HG02885 (cell line): Measurements from ENCODE around the gene SERTAD1.
"Not testable (repeated sequence)": the region's sequence is repeated elsewhere in the genome, so short reads cannot be mapped to it uniquely, and the experiment has no call there.

Experiments used
- ATAC-seq: cut with Tn5 transposase; IDR thresholded peaks from one replicate; pipeline ENCODE4 v1.9.1; 2021; ENCODE audit warnings: mild to moderate bottlenecking; ENCODE audit not compliant: unreplicated experiment, poor library complexity

SERTAD1 gene

DNA sequence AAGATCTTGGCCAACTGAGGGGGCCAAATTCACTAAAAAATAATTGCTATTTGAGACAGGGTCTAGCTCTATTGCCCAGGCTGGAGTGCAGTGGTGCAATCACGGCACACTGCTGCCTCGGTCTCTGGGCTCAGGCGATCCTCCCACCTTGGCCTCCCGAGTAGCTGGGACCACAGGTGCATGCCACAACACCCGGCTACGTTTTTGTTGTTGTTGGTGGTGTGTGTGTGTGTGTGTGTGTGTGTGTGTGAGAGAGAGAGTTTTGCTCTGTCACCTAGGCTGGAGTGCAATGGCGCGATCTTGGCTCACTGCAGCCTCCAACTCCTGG is 17.2 kb downstream of the SERTAD1 start:
- not testable (repeated sequence) for ATAC-seq

DNA sequence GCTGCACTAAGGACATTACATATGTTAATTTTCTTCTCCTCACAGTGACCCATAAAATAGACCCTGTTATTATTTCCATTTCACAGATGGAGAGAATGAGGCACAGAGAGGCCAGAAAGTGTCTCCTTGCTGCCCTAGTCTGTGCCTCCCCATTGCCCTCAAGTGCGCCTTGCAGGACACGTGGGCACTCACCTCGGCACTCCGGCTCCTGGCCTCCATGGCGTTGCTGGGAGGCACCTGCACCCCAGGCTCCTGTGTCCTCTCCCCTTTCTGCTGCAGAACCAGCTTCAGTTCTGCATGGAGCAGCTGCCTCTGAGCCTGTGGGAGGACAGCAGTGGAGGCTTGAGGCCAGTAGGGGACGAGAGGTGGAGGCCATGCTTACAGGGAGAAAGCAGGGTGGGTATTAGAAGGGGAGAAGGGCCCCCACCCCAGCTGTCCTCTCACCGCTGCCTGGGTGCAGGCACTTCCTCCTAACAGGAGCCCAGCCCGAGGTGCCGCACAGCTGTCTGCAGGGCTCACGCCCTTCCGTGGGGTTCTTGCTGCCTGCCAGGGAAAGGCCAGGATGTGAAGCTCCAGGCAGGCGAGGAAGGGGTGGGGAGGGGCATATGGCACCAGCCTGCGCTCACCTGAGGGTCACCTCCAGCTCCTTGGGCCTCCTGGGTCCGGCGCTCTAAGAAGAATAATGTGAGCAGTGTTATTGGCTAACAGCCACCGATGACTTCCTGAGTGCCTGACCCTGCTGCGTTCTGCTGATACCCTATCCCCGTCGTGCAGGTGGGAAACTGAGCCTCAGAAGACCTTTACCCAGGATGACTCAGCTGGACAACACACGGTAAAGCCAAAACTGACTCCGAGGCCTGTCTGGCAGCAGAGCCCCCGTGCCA is 17.8 kb downstream of the SERTAD1 start:
- ATAC-seq: no peak

DNA sequence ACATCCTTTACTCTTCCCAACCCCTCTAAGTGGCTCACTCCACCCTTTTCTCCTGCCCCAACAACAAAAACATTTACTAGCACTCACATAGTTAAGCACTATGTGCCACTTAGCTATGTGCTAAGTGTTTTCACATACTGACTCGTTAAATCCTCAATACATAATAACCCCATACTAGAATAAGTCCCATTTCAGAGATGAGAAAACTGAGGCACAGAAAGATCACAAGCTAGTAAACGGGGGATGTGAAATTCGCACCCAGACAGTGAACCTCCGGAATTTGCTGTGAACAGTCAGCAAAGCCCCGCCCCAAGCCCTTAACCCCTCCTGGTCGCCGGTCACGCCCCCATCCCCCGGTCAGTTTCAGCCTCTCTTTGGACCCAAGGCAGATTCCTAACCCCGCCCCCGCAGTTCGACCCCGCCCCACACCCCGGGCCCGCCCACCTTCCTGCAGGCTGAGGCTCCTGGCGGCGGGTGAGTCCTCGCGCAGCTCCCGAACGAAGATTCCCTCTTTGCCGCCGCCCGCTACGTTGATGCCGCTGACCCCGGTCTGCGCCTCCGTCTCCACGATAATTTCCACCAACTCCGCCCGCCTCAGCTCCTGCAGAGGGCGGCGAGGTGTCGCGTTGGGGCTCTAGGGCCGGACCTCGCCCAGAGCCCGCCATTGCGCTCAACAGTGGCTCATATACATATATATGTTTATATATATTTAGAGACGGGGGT is 22.4 kb downstream of the SERTAD1 start:
- peak; percentile 72 for ATAC-seq

DNA sequence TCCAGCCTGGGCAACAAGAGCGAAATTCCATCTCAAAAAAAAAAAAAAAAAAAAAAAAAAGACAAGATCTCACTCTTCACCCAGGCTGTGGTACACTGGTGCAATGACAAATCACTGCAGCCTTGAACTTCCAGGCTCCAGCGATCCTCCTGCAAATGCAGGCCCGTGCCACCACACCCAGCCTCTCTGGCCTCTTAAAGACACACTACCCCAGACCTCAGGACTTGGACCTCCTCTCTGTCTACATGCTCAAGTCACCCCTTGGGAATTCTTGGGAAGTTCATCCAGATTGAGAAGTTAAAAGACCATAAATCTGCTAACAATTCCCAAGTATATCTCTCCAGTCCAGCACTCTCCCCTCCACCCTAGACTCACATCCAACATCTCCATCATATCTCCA is 25.2 kb downstream of the SERTAD1 start:
- ATAC-seq: no peak

DNA sequence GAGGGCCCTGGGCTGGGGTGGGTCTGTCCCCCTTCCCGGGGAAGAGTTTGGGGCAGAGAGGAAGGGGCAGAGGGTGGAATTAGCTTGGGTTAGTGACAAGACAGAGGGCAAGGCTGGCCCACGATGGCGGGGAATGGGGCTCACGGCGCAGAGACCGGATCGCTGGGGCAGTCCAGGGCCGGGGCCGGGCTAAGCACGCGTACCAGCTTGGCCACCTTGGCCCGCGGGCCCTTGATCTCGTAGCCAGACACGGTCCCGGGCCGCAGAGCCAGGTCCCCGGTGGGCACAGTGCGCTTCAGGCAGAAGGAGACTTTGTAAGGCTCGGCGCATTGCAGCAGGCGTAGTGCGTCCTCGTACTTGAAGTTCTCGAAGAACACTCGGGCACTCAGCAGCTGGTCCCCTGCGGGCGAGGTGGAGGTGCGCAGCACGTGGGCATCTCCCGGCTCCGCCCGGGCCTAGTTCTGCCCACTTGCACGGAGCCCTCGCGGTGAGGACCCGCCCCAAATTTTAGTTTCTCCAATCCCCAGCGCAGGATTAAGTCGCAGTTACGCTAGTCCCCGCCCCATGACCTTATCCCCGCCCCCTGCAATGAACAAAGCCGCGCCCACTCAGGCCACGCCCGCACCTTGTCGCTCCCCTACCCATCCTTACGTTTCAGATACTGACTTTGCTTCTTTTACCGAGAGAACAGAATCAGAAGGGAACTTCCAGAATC is 27.2 kb downstream of the SERTAD1 start:
- ATAC-seq: no peak

DNA sequence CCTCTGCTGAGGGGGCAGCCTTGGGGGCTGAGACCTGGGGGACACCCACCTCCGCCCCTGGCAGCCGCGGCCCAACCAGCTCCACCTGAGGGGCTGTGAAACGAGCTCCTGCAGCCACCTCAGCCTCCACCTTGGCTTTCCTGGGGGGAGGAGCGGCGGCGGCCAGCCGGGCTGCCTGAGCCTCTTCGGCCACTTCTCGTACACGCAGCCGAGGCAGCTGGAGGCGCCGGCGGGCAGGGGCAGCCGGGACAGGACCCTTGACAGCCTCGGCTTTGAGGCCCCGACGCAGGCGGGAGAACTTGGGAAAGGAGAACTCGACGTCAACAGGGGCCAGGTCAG is 28.3 kb downstream of the SERTAD1 start:
- no peak for ATAC-seq

DNA sequence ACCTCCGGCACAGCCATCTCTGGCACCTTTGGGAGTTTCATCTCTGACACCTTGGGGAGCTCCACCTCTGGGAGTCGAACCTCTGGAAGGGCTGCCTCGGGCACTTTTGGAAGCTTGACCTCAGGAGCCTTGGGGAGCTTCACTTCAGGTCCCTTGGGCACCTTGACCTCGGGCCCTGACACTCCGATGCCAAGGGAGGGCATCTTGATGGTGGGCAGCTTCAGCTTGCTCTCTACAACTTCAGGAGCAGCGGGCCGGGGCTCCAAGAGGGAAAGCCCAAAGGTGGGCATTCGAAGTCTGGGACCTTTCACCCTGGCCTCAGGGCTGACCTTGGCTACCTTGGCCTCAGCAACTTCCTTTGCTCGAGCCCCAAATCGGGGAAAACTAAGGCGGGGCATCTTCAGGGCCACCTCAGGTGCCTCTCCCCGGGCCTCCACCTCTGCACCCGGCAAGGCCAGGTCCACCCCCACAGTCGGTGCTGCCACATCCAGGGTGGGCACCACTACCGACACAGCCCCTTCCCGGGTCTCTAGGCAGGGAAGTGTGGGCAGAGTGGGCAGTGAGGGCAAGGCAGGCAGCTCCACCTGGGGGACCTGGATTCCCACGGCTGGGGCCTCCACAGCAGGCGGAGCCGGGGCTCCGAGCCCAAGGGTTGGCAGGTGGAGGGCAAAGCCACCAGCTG is 28.8 kb downstream of the SERTAD1 start:
- ATAC-seq: no peak

DNA sequence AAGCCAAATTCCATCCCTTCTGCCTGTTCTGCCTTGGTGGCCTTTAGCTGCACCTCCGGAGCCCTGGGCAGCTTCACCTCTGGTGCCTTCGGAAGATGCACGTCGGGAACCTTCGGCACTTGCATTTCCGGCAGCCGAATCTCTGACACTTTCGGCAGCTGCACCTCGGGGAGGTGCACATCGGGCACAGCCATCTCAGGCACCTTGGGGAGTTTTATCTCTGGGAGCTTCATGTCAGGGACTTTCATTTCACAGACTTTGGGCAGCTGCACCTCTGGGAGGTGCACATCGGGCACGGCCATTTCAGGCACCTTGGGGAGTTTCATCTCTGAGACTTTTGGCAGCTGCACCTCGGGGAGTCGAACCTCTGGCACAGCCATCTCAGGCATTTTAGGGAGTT is 29.8 kb downstream of the SERTAD1 start:
- no peak for ATAC-seq

DNA sequence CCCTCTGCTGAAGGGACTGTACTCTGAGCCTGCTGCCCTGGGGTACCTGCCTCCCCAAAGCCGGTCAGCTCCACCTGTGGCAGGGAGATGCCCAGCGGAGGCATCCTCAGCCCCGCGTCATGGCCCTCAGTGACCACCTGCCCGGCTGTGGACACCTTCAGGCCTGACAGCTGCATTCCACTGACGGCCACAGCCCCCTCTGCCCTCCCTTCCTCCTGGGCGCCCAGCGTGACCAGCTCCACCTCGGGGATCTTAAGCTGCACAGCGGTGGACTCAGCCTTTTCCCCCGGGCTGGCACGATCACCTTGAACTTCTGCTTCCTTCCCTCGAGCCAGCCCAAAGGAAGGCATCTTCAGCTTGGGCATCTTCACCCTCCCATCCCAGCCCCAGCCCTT is 31.0 kb downstream of the SERTAD1 start:
- ATAC-seq: no peak

DNA sequence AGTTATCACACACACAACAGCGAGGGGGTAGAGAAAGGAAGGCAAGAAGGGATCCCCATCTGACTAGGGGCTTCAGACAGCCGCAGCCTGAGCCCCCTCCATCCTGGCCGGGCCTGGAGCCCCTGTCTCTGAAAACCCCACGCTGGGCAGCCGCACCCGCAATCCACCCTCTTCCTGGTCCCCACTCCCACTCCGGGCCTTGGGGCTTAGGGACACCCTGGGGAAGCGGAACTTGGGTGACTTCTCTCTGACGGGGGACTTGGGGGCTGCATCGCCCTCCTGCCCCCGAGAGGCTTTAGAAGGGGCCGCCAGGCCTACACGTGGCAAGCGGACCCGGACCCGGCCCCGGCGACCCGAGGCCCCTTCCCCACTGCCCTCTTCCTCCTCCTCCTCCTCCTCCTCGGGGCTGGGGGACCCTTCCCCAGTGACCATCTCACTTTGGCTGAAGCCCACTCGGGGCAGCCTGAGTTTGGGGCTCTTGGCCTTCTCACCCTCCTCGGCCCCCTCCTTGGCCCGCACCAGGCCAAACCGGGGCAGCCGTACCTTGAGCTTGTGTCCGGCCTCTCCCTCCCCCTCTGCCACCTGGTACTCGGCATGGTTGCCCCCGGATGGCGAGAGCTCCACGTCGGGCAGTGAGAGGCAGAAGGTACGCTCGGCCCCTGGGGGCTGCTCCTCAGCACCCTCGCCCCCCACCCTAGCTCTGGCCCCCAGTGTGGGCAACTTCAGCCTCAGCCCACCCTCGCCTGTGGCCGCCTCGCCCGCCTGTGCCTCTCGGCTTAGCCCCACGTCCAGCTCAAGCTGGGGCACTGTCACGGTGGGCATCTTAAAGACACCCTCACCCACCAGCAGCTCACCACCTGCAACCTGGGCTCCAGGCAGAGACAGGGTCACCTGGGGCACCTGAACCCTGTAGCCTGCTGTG is 31.6 kb downstream of the SERTAD1 start:
- ATAC-seq: no peak

DNA sequence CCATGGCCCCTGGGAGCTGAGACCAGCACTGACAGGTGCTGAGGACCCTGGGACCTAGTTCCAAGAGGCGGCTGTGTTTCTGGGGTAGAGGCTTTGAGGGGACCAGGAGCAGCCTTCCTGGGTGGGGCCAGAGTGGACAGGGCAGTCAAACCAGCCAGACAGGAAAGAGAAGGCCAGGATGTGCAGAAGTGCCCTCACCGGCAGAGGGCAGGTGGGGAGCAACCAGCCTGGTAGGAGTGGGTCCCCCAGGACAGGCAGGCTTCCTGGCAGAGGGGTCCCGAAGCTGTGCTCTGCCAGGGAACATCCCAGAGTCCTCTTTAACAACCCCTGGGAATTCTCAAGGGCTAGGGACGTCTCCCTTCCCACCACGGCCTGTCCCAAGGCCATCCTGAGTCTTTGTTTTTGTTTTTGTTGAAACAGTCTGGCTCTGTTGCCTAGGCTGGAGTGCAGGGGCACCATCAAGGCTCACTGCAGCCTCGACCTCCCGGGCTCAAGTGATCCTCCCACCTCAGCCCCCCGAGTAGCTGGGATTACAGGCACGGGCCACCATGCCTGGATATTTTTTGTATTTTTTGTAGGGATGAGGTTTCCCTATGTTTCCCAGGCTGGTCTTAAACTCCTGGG is 32.8 kb downstream of the SERTAD1 start:
- no peak for ATAC-seq

DNA sequence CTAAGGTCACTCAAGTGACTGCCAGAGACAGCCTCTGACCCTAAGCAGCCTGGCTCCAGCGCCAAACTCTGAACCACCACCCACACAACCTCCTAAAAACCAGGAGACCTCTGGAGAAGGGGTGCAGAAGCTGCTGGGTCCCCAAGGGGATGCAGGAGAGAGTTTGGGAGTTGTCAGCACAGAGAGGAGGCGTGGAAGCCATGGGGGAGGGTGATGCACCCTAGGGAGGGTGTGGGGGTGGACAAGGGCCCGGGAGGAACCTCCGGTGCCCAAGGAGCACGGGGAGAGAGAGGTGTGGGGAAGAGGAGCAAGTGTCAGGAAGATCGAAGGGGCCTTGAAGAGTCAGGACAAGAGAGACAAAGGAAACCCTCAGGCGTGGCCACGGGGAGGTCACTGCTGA is 33.7 kb downstream of the SERTAD1 start:
- no peak for ATAC-seq

DNA sequence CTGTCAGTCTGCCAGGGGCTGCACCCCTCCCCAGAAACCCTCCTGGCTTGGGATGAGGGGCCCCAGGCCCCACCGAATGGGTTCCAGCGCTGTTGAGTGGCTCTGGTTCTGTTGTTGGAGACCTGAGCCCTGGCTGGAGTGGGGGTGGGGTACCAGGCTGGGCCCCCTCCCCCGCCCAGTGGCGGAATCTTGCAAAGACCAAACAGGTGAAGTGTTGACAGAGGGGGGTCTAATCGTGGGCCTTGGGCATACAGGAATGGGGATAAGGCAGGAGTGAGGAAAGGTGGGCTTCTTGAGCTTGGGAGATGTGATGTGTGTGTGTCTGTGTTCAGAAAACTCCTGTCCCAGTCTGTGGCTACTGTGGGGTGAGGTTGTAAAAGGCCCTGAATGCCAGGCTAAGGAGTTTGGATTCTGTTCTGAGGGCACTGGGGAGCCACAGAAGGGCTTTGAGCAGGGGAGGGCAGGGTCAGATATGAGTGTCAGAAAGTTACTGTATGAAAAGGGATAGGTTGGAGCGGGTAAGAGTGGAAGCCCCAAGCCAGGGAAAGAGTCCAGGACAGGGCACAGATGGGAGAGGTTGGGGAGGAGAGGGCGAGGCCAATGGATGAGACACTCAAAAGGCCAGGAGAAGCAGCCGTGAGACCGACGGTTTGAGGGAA is 35.6 kb downstream of the SERTAD1 start, which contains the start of gene HIPK4:
HIPK4 (minus strand) TSS at position 98 of the 659 bp plus-strand sequence. CDS start 279 bp downstream, outside the sequence.
- ATAC-seq: no peak

DNA sequence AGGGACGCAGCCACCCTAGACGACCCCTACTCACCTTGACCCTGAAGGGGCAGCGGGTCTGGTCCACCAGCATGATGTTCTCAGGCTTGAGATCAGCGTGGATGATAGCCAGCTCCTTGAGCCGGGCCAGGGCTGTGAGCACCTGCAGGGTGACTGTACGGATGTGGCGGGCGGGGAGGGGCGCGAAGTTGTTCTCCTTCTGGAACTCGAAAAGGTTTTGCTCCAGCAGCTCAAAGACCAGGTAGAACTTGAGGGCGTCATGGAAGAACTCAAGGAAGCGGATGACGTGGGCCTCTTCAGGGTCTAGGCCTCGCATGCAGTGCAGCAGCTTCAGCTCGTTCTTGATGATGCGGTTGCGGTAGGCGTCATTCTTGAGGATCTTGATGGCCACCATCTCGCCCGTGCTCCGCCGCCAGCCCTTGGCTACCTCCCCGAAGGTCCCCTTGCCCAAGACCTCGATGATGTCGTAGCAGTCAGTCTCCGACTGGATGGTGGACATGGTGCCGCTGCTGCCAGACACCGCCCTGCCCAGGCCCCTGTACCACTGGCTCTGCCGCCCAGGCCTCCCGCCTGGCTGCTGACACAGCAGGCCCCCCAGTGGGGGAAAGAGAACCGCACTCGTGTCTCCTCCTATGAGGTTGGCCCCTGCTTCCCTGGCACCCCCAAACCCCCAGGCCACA is 36.2 kb downstream of the SERTAD1 start:
- no peak for ATAC-seq

DNA sequence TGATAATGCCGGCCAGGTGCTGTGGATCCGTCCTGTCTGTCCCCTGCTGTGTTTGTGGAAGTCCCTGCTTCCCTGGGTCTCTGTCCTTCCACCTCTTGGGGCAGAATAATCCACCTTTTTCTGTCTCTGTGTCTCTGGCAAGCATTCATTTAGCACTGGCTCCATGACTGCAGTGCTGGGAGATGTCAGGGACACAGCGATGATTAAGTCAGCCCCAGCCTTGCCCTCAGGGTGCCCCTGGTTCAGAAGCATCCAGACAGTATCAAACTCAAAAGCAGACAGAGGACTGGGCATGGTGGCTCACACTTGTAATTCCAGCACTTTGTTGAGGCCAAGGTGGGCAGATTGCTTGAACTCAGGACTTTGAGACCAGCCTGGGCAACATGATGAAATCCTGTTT is 37.3 kb downstream of the SERTAD1 start:
- no peak for ATAC-seq

DNA sequence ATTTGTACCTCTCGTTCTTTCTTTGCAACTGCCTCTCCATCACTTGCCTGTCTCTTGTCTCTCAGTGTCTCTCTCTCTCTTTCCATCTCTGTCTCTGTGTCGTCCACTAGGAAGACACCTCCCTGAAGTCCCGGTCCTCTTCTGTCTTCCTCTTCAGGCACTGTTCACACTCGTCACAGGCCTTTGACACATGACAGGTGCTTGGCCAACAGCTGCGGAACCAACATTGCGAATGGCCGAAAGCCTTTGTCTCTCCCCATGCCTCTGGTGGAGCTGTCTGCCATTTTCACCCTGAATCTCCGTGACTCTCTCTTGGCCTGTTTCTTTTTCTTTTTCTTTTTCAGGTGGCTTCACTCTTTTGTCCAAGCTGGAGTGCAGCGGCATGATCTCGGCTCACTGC is 38.6 kb downstream of the SERTAD1 start:
- ATAC-seq: no peak

DNA sequence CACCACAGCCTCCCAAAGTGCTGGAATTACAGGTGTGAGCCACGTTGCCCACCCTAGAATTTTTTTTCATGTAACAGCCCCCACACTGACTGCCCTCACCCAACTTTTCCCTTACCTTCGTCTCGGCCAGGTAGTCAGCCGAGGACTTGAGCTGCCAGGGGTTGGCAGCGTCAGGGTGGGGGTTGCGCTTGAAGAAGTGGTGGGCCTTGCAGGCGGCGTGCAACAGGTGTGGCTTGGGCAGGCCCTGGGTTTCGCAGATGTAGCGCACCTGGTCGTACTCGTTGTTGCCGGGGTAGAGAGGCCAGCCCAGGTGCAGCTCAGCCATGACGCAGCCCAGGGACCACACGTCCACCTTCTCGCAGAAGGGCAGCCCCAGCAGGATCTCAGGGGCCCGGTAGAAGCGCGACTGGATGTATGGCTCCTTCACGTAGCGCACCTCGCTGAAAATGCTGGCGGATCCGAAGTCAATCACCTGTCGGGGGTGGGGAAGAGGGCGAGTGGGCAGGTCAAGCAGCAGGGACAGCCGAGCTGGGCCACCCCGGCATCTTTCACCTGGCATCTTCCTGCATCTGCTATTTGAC is 42.0 kb downstream of the SERTAD1 start:
- ATAC-seq: no peak

DNA sequence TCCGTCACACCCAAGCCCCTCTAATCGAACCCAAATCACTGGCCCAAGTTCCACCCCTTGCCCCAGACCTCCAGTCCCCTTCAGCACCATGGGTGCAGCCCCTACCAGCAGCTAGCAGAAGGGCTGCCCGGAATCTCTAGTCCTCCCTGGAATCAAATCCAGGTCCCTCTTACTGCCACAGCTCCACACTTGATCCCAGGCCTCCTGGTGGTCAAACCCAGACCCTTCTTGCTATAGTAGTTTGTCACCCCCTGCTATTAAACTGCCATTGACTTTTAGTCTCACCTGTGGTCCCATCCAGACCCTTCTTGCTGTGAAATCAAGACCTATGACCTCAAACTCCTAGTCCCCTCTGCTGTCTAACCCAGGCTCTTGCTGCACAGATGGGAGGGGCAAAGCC is 44.5 kb downstream of the SERTAD1 start:
- ATAC-seq: no peak
